ENCODE results near the gene GALNT12.

GALNT12 gene

GRCh38 chr9:98798254-98798653 is 9.2 kb upstream of the GALNT12 start:
- Histone ChIP-seq H3K4me1 (ENCODE audit: control insufficient read depth, insufficient read depth, low read length) (peaks cover 5% of the 10 kb centered on the region), H3K27me3 (ENCODE audit: control insufficient read depth, insufficient read depth, low read length) (no peaks in the 10 kb centered on the region), H3K27ac (ENCODE audit: low read depth, low read length) (no peak overlapping the region), H3K9ac (ENCODE audit: low read length) (no peak overlapping the region), H3K36me3 (ENCODE audit: control insufficient read depth, insufficient read depth, low read length) (no peaks in the 10 kb centered on the region), H3K4me3 (ENCODE audit: low read length) (no peak overlapping the region)

- Histone ChIP-seq H3K27ac (ENCODE audit: low read depth, low read length) (no peak overlapping the region), H3K27me3 (ENCODE audit: control insufficient read depth, insufficient read depth, low read length) (no peaks in the 10 kb centered on the region), H3K36me3 (ENCODE audit: control insufficient read depth, insufficient read depth, low read length) (no peaks in the 10 kb centered on the region), H3K4me1 (ENCODE audit: control insufficient read depth, insufficient read depth, low read length) (peaks cover 4% of the 10 kb centered on the region), H3K9ac (ENCODE audit: low read length) (no peak overlapping the region), H3K4me3 (ENCODE audit: low read length) (no peak overlapping the region)
Measured at GRCh38 chr9:98801561-98801960, 5.9 kb upstream of the GALNT12 start.

DNA sequence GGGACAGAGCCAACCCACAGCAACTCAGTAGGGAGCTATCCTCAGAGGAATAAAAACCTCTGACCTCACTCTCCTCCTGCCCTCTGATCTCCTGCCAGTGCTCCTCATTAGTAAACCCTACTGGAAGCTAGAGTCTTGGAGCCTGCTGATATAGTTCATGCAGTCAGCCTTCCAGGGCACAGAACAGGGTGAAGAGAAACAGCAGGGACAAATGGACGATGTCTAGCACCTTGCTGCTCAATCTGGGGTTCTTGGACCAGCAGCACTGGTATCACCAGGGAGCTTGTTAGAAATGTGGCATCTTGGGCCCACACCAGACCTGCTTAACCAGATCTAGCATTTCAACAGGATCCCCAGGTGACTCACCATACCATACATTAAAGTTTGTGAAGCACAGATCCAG is 5.5 kb upstream of the GALNT12 start:
- H3K36me3 ChIP-seq (ENCODE audit: control insufficient read depth, insufficient read depth, low read length), result no peaks in the 10 kb centered on the region
- H3K4me1 ChIP-seq (ENCODE audit: control insufficient read depth, insufficient read depth, low read length), result peaks cover 4% of the 10 kb centered on the region
- no peak overlapping the region for H3K9ac ChIP-seq (ENCODE audit: low read length)
- no peak overlapping the region for H3K4me3 ChIP-seq (ENCODE audit: low read length)
- H3K27ac ChIP-seq (ENCODE audit: low read depth, low read length), result no peak overlapping the region
- H3K27me3 ChIP-seq (ENCODE audit: control insufficient read depth, insufficient read depth, low read length), result no peaks in the 10 kb centered on the region

DNA sequence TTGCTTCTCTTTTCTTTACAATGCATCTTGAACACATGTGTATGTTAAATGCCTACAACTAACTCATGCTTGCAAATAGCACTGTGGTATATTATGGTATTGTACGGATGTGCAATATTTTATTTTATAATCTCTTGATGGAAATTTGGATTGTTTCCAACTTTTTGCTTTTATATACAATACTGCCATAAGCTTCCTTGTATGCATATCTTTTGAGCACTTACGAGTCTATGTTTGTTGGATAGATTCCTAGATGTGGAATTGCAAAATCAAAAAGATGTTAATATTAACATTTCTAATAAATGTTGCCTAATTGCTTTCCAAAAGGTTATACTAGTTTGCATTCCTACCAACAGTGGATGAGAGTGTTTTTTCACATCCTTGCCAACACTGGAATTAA is 3.4 kb upstream of the GALNT12 start:
- Histone ChIP-seq H3K27ac (ENCODE audit: low read depth, low read length) (no peak overlapping the region), H3K27me3 (ENCODE audit: control insufficient read depth, insufficient read depth, low read length) (no peaks in the 10 kb centered on the region), H3K36me3 (ENCODE audit: control insufficient read depth, insufficient read depth, low read length) (no peaks in the 10 kb centered on the region), H3K4me1 (ENCODE audit: control insufficient read depth, insufficient read depth, low read length) (peaks cover 4% of the 10 kb centered on the region), H3K4me3 (ENCODE audit: low read length) (no peak overlapping the region), H3K9ac (ENCODE audit: low read length) (no peak overlapping the region)

DNA sequence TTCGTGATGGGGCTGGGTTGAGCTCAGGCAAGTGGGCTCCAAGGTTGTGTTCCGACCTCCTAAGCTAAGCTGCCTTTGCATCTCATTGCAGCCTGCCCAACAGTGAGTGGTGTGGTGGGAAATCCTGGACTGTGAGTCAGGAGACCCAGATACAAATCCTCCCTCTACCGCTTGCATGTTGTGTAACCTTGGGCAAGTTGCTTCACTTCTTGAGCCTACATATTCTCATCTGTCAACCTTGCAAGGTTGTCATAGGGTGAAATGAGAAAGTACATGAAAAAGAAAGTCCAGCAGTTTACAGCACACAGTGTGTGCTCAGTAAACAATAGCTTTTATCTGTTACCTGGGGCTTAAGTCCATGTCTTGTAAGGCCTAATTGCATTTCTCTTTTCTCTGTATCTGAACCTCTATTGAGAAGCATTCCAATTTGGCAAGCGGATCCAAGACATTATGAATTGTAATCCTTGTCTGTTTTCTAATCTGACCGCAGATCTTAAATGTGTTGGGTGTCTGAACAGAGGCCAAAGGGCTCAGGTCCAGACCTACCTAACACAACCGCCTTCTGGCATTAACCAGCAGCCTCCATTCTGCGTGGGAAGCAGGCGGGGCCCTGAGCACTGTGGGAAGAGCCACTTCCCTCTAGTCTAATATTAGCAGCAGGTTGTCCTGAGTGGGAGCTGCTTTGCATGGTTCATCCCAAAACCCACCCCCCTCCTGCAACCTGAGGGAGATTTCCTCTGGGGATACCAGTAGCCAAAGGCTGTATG is 1.8 kb upstream of the GALNT12 start:
- peak overlapping the region; percentile 7 for H3K4me3 ChIP-seq (ENCODE audit: low read length)
- peaks cover 4% of the 10 kb centered on the region for H3K4me1 ChIP-seq (ENCODE audit: control insufficient read depth, insufficient read depth, low read length)
- H3K27me3 ChIP-seq (ENCODE audit: control insufficient read depth, insufficient read depth, low read length), result no peaks in the 10 kb centered on the region
- no peaks in the 10 kb centered on the region for H3K36me3 ChIP-seq (ENCODE audit: control insufficient read depth, insufficient read depth, low read length)
- H3K27ac ChIP-seq (ENCODE audit: low read depth, low read length), result peak overlapping the region; percentile 91
- H3K9ac ChIP-seq (ENCODE audit: low read length), result no peak overlapping the region

DNA sequence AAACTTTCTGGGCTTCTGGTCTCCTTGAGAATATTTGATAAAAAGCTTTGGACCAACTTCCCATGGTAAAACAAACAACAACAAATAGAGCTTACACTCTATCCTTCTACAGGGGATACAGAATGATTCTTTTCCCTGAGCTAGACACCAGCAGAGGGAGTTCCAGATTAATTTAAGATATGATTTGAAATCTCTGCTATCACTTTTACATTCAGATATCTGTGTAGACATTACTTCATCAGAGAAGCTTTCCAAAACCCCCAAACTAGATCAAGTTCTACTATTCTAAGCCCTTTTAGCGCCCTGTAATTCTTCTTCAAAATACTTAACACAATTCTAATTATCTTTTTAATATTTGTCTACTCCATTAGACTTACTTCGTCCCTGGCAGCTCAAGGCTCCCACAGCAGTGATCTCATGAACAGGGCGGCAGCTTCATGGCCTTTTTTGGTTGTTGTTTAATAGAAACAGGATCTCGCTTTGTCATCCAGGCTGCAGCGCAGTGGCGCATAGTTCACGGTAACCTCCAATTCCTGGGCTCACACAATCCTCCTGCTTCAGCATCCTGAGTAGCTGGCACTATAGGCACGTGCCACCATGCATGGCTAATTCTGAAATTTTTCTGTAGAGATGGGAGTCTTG is 955 bp upstream of the GALNT12 start:
- peaks cover 4% of the 10 kb centered on the region for H3K4me1 ChIP-seq (ENCODE audit: control insufficient read depth, insufficient read depth, low read length)
- H3K27me3 ChIP-seq (ENCODE audit: control insufficient read depth, insufficient read depth, low read length), result no peaks in the 10 kb centered on the region
- peak overlapping the region; percentile 91 for H3K27ac ChIP-seq (ENCODE audit: low read depth, low read length)
- H3K9ac ChIP-seq (ENCODE audit: low read length), result no peak overlapping the region
- peak overlapping the region; percentile 59 for H3K4me3 ChIP-seq (ENCODE audit: low read length)
- H3K36me3 ChIP-seq (ENCODE audit: control insufficient read depth, insufficient read depth, low read length), result no peaks in the 10 kb centered on the region

DNA sequence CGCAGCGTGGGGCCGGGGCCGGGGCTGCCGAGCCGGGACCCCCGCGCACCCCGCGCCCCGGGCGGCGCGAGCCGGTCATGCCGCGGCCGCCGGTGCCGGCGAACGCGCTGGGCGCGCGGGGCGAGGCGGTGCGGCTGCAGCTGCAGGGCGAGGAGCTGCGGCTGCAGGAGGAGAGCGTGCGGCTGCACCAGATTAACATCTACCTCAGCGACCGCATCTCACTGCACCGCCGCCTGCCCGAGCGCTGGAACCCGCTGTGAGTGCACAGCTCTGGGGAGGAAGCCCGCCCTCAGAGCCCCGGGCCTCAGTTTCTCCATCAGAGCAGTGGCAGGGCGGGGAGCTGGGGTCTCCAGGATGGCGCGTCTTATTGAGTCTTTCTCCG is 335 bp downstream of the GALNT12 start:
- no peaks in the 10 kb centered on the region for H3K27me3 ChIP-seq (ENCODE audit: control insufficient read depth, insufficient read depth, low read length)
- H3K36me3 ChIP-seq (ENCODE audit: control insufficient read depth, insufficient read depth, low read length), result no peaks in the 10 kb centered on the region
- H3K4me3 ChIP-seq (ENCODE audit: low read length), result peak overlapping the region; percentile 59
- peak overlapping the region; percentile 91 for H3K27ac ChIP-seq (ENCODE audit: low read depth, low read length)
- H3K9ac ChIP-seq (ENCODE audit: low read length), result no peak overlapping the region
- peaks cover 4% of the 10 kb centered on the region for H3K4me1 ChIP-seq (ENCODE audit: control insufficient read depth, insufficient read depth, low read length)

DNA sequence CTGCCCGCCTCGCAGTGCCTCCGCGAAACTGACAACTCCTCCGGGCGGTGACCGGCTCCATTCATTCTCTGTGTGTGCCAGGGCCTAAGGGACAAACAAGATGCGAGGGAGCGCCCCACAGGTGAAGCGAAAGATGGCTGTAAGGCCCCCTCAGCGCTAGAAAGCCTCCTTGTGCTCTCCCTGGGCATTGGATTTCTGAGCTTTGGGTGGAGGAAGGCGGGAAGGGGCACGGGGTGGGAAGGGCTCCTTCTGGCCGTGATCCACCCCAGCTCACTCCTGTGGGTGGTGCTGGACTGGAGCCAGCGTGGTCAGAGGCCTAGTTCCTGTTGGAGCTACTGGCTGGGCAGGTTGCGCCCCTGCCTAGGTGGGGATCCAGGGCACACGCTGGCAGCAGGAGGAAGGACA is 943 bp downstream of the GALNT12 start:
- no peak overlapping the region for H3K9ac ChIP-seq (ENCODE audit: low read length)

DNA sequence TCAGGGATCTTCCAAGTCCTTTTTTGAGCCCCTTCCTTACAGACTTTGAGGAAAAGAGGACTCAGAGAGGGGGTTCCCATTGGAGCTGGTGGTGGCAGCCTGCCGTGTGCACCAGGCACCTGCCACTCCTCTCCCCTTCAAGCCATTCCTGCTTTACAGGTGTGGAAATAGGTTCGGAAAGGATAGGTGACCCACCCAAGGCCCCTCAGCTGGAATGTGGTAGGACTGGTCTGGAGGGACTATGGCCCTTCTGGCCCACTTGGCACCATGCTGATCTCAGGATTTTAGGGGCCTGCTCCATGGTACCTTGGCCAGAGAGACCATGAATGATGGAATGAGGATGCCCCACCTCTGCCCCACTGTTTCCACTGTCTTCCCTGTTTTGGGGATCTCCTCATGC is 1.4 kb downstream of the GALNT12 start:
- Histone ChIP-seq H3K27ac (ENCODE audit: low read depth, low read length) (no peak overlapping the region), H3K9ac (ENCODE audit: low read length) (no peak overlapping the region), H3K27me3 (ENCODE audit: control insufficient read depth, insufficient read depth, low read length) (no peaks in the 10 kb centered on the region), H3K4me1 (ENCODE audit: control insufficient read depth, insufficient read depth, low read length) (peaks cover 4% of the 10 kb centered on the region), H3K4me3 (ENCODE audit: low read length) (peak overlapping the region; percentile 59), H3K36me3 (ENCODE audit: control insufficient read depth, insufficient read depth, low read length) (no peaks in the 10 kb centered on the region)

More for the DNA sequence above, 943 bp downstream of the GALNT12 start:
- Histone ChIP-seq H3K4me3 (ENCODE audit: low read length) (peak overlapping the region; percentile 59), H3K36me3 (ENCODE audit: control insufficient read depth, insufficient read depth, low read length) (no peaks in the 10 kb centered on the region), H3K4me1 (ENCODE audit: control insufficient read depth, insufficient read depth, low read length) (peaks cover 4% of the 10 kb centered on the region), H3K27me3 (ENCODE audit: control insufficient read depth, insufficient read depth, low read length) (no peaks in the 10 kb centered on the region), H3K27ac (ENCODE audit: low read depth, low read length) (peak overlapping the region; percentile 26)

DNA sequence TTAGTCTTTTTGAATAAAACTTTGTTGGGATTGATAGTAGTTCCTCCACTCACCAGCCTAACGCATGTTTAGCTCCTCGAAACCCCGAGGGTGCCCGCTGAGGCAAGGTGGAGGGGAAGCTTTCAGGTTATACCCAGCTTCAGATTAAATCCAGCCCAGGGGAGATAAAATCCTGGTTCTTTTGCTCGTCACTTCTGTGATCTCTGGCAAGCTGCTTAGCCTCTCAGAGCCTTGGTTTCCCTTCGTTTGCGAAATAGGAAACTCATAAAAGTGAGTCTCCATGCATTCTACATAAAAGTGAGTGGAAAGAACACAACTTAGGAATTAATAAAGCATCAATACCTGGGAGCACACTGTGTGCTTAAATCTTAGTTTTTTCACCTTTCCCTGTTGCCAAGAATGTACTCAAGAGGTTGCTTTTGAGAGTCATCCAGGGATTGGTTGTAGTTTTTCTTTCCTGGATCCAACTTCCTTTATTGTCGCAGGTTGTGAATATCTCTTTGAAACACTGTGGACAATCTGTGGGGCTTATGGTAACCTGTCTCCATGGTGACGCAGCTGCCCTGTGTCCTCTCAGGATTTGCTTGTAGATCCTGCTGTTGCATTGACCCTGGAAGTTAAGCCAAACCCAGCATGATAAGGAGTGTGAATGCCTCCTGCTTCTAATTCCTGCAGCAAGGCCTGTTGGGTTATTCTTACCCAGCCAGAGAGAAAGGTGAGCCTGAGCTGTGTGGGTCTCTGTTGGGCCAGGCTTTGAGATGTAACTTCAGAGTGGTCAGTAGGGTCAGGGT is 2.0 kb downstream of the GALNT12 start:
- Histone ChIP-seq H3K4me3 (ENCODE audit: low read length) (no peak overlapping the region), H3K9ac (ENCODE audit: low read length) (no peak overlapping the region), H3K36me3 (ENCODE audit: control insufficient read depth, insufficient read depth, low read length) (no peaks in the 10 kb centered on the region), H3K4me1 (ENCODE audit: control insufficient read depth, insufficient read depth, low read length) (peaks cover 4% of the 10 kb centered on the region), H3K27ac (ENCODE audit: low read depth, low read length) (no peak overlapping the region), H3K27me3 (ENCODE audit: control insufficient read depth, insufficient read depth, low read length) (no peaks in the 10 kb centered on the region)

DNA sequence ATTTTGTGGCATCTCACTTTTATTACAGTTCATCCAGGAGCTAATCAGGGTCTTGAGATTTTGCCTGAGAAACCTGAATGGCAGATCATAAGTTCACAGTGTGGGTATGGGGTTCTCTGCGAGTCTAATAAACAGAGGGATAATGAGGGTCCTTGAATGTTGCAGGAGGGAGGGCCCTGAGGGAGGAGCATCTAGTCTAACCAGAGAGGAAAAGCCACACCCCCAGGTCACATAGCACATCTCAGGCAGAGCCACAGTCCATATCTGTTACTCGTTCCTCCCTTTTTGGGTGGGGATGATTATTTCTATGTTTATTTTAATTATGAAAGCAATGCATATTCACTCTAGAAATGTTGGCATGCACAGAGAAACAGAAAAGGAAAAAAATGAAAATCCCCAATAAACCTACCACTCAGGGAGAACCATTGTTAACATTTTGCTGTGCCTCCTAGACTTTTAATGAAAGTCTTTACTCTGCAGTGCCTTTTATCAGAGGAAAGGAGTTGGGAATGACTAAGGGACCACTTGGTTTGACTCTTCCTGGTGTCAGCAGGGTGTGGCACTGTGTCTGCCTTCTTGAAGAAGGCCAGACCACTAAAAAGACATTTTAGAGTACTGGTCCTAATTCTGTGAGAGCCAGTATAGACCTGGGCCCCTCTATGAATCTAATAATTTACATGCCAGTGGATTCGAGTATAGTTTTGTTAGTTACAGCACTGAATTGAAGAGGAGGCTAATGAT is 2.8 kb downstream of the GALNT12 start:
- Histone ChIP-seq H3K27ac (ENCODE audit: low read depth, low read length) (no peak overlapping the region), H3K9ac (ENCODE audit: low read length) (no peak overlapping the region), H3K4me3 (ENCODE audit: low read length) (no peak overlapping the region), H3K27me3 (ENCODE audit: control insufficient read depth, insufficient read depth, low read length) (no peaks in the 10 kb centered on the region), H3K36me3 (ENCODE audit: control insufficient read depth, insufficient read depth, low read length) (no peaks in the 10 kb centered on the region), H3K4me1 (ENCODE audit: control insufficient read depth, insufficient read depth, low read length) (peaks cover 4% of the 10 kb centered on the region)

DNA sequence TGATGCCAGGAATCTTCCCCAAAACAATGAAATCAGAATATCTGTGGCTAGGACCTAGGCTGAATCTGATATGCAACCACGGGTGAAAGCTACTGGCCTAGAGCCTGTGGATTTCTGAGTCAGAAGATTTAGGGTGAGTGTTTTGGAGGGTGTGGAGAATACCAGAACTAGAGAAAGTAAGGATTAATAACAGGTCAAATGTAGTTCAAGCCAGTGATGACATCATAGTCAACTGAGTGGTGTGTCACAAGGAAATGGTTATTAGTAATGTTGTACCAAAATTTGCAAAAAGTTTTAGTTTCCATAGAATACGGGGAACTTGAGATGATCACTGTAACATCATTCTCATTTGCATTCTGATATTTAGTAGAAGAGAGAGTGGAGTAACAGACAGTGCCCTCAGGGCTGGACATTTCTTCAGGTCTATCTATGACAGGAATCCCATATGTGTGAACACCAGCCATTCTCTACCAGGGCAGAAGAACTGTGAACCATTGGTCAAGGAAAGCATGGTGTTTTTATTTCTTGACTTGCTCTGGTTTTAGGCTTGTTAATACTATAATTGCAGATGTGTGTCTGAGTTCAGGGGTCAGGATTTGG is 3.7 kb downstream of the GALNT12 start:
- Histone ChIP-seq H3K27ac (ENCODE audit: low read depth, low read length) (no peak overlapping the region), H3K4me3 (ENCODE audit: low read length) (no peak overlapping the region)

More for the DNA sequence above, 3.7 kb downstream of the GALNT12 start:
- Histone ChIP-seq H3K27me3 (ENCODE audit: control insufficient read depth, insufficient read depth, low read length) (no peaks in the 10 kb centered on the region), H3K36me3 (ENCODE audit: control insufficient read depth, insufficient read depth, low read length) (no peaks in the 10 kb centered on the region), H3K9ac (ENCODE audit: low read length) (no peak overlapping the region), H3K4me1 (ENCODE audit: control insufficient read depth, insufficient read depth, low read length) (peaks cover under 1% of the 10 kb centered on the region)
